OCI-LY7 (cell line): ENCODE data around the gene ATG4A. TPM values are rescaled to one million over a fixed set of nuclear protein-coding genes. Genes with fewer than 3 reads are reported as not detected.

ENCODE experiments used
- BruUV-seq: library from RNA; stranded (reverse); fragments of 400-500 nt; replicated peaks from 2 replicates; lab custom pipeline; 2021; lab: Mats Ljungman, UMichigan
- CTCF ChIA-PET: fragments of 300-600 bp; sonication (Branson Sonifier 250); formaldehyde crosslinking; loops from one replicate; lab custom pipeline; 2022; ENCODE audit warnings: antibody characterized with exemption; ENCODE audit not compliant: unreplicated experiment; lab: Charles Lee
- POLR2A ChIA-PET: fragments of 300-600 bp; sonication (Branson Sonifier 250); formaldehyde crosslinking; loops from one replicate; lab custom pipeline; 2022; ENCODE audit warnings: antibody characterized with exemption; lab: Charles Lee
- DNase-seq: peaks from one replicate; pipeline ENCODE4 v3.0.0-alpha.2; 2015; ENCODE audit warnings: low spot score
- H2AFZ ChIP-seq: fragments of 200-600 bp; sonication (generic), shearing (Covaris generic); 2 replicates; pipeline ENCODE4 v1.6.1; 2014; ENCODE audit warnings: mild to moderate bottlenecking, antibody characterized with exemption, low read length, moderate library complexity
- H3K27ac ChIP-seq: fragments of 200-600 bp; sonication (generic); 2 replicates; pipeline ENCODE4 v1.5.1; 2014; ENCODE audit warnings: mixed run types, low read depth, mild to moderate bottlenecking, moderate library complexity, low read length, inconsistent platforms; ENCODE audit not compliant: poor library complexity, severe bottlenecking
- H3K36me3 ChIP-seq: fragments of 200-600 bp; sonication (generic); 2 replicates; pipeline ENCODE4 v1.6.1; 2014; ENCODE audit warnings: mild to moderate bottlenecking, antibody characterized with exemption, low read length, moderate library complexity, mixed read lengths; ENCODE audit not compliant: insufficient read depth
- H3K4me1 ChIP-seq: fragments of 200-600 bp; sonication (generic); 2 replicates; pipeline ENCODE4 v1.5.1; 2014; ENCODE audit warnings: mild to moderate bottlenecking, low read length; ENCODE audit not compliant: insufficient read depth, poor library complexity, severe bottlenecking
- H3K4me2 ChIP-seq: fragments of 200-600 bp; sonication (generic); 2 replicates; pipeline ENCODE4 v1.6.1; 2014; ENCODE audit warnings: mild to moderate bottlenecking, low read length
- H3K4me3 ChIP-seq: fragments of 200-600 bp; sonication (generic); 2 replicates; pipeline ENCODE4 v1.5.1; 2014; ENCODE audit warnings: mild to moderate bottlenecking, low read depth, low read length; ENCODE audit not compliant: poor library complexity, severe bottlenecking
- H3K79me2 ChIP-seq: fragments of 200-600 bp; sonication (generic); 2 replicates; pipeline ENCODE4 v1.6.1; 2016; ENCODE audit warnings: low read depth, mild to moderate bottlenecking, low read length, moderate library complexity, mixed read lengths; ENCODE audit not compliant: insufficient read depth
- H3K9me2 ChIP-seq: fragments of 200-600 bp; sonication (generic); 2 replicates; pipeline ENCODE4 v1.6.1; 2016; ENCODE audit warnings: mild to moderate bottlenecking, low read length, mixed read lengths; ENCODE audit not compliant: insufficient read depth
- H3K9me3 ChIP-seq: fragments of 200-600 bp; sonication (generic); 2 replicates; pipeline ENCODE4 v1.6.1; 2014; ENCODE audit warnings: mild to moderate bottlenecking, mixed run types, low read length, mixed read lengths
- H4K20me1 ChIP-seq: fragments of 200-600 bp; sonication (generic); 2 replicates; pipeline ENCODE4 v1.6.1; 2014; ENCODE audit warnings: mild to moderate bottlenecking, antibody characterized with exemption, low read length, moderate library complexity, mixed read lengths; ENCODE audit not compliant: insufficient read depth
- CTCF ChIP-seq: fragments of 200-600 bp; sonication (generic); conservative IDR thresholded peaks from 2 replicates; pipeline ENCODE4 v1.5.1; 2014; ENCODE audit warnings: mild to moderate bottlenecking, antibody characterized with exemption, low read length, moderate library complexity, mixed read lengths
- EZH2phosphoT487 ChIP-seq: fragments of 200-600 bp; sonication (generic); IDR thresholded peaks from 2 replicates; pipeline ENCODE4 v1.6.1; 2018; ENCODE audit warnings: low read depth, borderline replicate concordance, mild to moderate bottlenecking, mixed run types, antibody characterized with exemption, low read length, moderate library complexity, mixed read lengths
- intact Hi-C: fragments of 100-400 bp; cut with micrococcal nuclease; formaldehyde crosslinking; loops from one replicate; pipeline ENCODE4 v1.10.0; 2022; ENCODE audit not compliant: unreplicated experiment
- total RNA-seq, 2 experiments: library from RNA; depleted of rRNA in 1 of 2; stranded (reverse); fragments of >200 nt in 1 of 2; shearing (Covaris generic) in 1 of 2; gene quantifications; 2 replicates each; pipeline ENCODE4 v1.2.3, GENCODE V29; 2014 to 2022

ATG4A gene
- total RNA-seq, 2 experiments from 2014 or later = 9.9 to 14.7 TPM

- intact Hi-C loops = no loop called here
- ChIA-PET POLR2A (interaction anchor here (0.5 to 0.9 kb wide), 2 partner anchors 47 to 433 kb away, joined by 3 to 5 read pairs; no protein-coding TSS in a partner anchor), CTCF (no interaction called here)
- no peak overlapping the region for H3K27ac ChIP-seq
- DNase-seq = no peak
- no peaks in the 10 kb centered on the region for H4K20me1 ChIP-seq
- no peaks in the 10 kb centered on the region for H3K4me1 ChIP-seq
- BruUV-seq = no TSS peak
- TF ChIP-seq CTCF = no peak
- TF ChIP-seq EZH2phosphoT487 = no peak
- H3K79me2 ChIP-seq = no peaks in the 10 kb centered on the region
- H3K4me3 ChIP-seq = no peak overlapping the region
- H3K9me3 ChIP-seq = no peaks in the 10 kb centered on the region
- no peaks in the 10 kb centered on the region for H3K36me3 ChIP-seq
- no peak overlapping the region for H2AFZ ChIP-seq
- no peak overlapping the region for H3K4me2 ChIP-seq
- no peaks in the 10 kb centered on the region for H3K9me2 ChIP-seq
Observed at GRCh38 chrX:108068121-108068520, 23.5 kb upstream of the ATG4A start.

GRCh38 chrX:108070891-108071290 lies 20.7 kb upstream of the ATG4A start:
- H3K4me3 ChIP-seq = no peak overlapping the region
- H2AFZ ChIP-seq = no peak overlapping the region
- intact Hi-C loops = loop anchor here (10.0 kb wide), 1 partner anchor 296 kb away; the partner anchor contains the start of genes NCBP2L and TSC22D3
- no peaks in the 10 kb centered on the region for H3K9me2 ChIP-seq
- no peaks in the 10 kb centered on the region for H3K4me1 ChIP-seq
- TF ChIP-seq EZH2phosphoT487 (no peak), CTCF (no peak)
- H4K20me1 ChIP-seq = no peaks in the 10 kb centered on the region
- no peaks in the 10 kb centered on the region for H3K36me3 ChIP-seq
- H3K4me2 ChIP-seq = no peak overlapping the region
- H3K9me3 ChIP-seq = no peaks in the 10 kb centered on the region
- no peaks in the 10 kb centered on the region for H3K79me2 ChIP-seq
- H3K27ac ChIP-seq = no peak overlapping the region
- no peak for DNase-seq
- CTCF ChIA-PET = no interaction called here
- POLR2A ChIA-PET = no interaction called here
- no TSS peak for BruUV-seq

- intact Hi-C loops = loop anchor here (10.0 kb wide), 1 partner anchor 297 kb away; the partner anchor contains the start of genes NCBP2L and TSC22D3
- Histone ChIP-seq H3K4me3 (no peak overlapping the region), H3K27ac (no peak overlapping the region), H3K4me1 (no peaks in the 10 kb centered on the region), H3K4me2 (no peak overlapping the region), H3K36me3 (no peaks in the 10 kb centered on the region), H4K20me1 (no peaks in the 10 kb centered on the region), H3K9me3 (no peaks in the 10 kb centered on the region), H2AFZ (peak overlapping the region; percentile 54; the same call in 1 of the 2 replicates), H3K79me2 (no peaks in the 10 kb centered on the region), H3K9me2 (no peaks in the 10 kb centered on the region)
- POLR2A ChIA-PET = interaction anchor here (0.6 kb wide), 1 partner anchor 96 kb away, joined by 3 read pairs; no protein-coding TSS in a partner anchor
- CTCF ChIA-PET = no interaction called here
- no TSS peak for BruUV-seq
- TF ChIP-seq CTCF (no peak), EZH2phosphoT487 (no peak)
- DNase-seq = no peak
Observed at GRCh38 chrX:108071578-108071977, 20.0 kb upstream of the ATG4A start.
